H1 (cell line): ENCODE results near the gene ATG7. TPM values are rescaled to one million over a fixed set of nuclear protein-coding genes. Genes with fewer than 3 reads are reported as not detected.

Experiments
- SAP30 ChIP-seq: fragments of 300-600 bp; sonication (generic); IDR thresholded peaks from 2 replicates; pipeline ENCODE4 v1.7.1; 2012; ENCODE audit warnings: low read length, moderate library complexity, mild to moderate bottlenecking, inconsistent platforms; ENCODE audit not compliant: insufficient read depth, insufficient replicate concordance
- TCF12 ChIP-seq: IDR thresholded peaks from 2 replicates; pipeline ENCODE4 v1.6.1; 2011; ENCODE audit warnings: low read depth, mild to moderate bottlenecking, low read length
- polyA plus RNA-seq, 7 experiments: library from polyadenylated mRNA; depleted of rRNA in 3 of 7; stranded (reverse) in 5 of 7; unstranded in 2 of 7; fragments of >200 nt in 5 of 7; fragments of 200-250 nt in 2 of 7; gene quantifications; 1 replicate in 5 of 7; 2 replicates in 1 of 7; 4 replicates in 1 of 7; pipeline versions ENCODE4 v1.2.1 to v1.2.3, GENCODE V29; 2011 to 2013; ENCODE audit warnings: missing spikeins in 2 of 7, mixed read lengths in 2 of 7
- total RNA-seq: library from RNA; stranded (reverse); fragmentation: NEBNext Ultra II Directional; extraction: Animal tissue kit (Norgen Biotek cat#: 25700); gene quantifications from 2 replicates; pipeline ENCODE4 v1.2.1, GENCODE V29; 2021

ATG7 gene
- total and polyA plus RNA-seq, 2 of the 8 experiments (the other 6 are each of a cell fraction or from before 2014, with no cell fraction given) = 15.0 to 19.1 TPM

GRCh38 chr3:11480663-11481298, 208.6 kb downstream of the ATG7 start (continued):
- TF ChIP-seq SAP30 (no peak), TCF12 (0 out of 2 replicates have a peak, but pooled peaks have one; percentile 7)
